ENCODE measurements around the gene CDC25B.

The CDC25B gene

DNA sequence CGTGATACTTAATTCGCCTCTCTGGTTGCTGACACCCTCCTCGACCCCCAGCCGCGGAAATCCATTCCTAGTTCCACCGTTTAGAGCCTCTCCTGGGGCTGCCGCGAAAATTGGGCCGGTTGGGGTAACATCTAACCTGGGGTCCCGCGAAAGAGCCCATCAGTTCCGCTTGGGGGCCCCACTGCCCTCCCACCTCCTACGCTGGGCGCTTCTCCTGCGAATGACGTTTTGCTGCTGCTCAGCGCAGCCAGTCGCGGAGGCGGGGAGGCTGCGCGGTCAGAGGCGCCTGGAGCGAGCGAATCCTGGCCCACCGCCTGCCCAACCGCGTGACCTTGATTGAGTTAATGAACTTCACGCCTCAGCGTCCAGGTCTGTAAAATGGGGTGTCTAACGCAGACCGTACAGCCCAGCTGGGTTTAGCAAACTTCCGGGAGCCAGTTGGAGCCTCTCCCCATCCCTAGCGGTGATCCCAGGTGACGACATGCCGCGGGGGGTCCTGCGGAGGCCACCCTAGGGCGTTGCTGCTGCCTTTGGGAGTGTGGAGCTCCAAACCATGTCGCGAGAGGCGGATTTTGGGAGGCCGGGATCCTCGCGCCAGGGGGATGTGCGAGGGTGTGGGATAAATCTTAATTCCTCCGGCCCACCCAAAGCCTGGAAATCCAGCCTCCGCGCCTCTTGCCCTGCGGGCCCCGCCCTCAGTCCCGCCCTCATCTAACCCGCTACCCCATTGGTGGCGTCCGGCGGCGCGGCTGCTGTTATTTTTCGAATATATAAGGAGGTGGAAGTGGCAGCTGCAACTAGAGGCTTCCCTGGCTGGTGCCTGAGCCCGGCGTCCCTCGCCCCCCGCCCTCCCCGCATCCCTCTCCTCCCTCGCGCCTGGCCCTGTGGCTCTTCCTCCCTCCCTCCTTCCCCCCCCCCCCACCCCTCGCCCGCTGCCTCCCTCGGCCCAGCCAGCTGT, at the start of gene CDC25B:
CDC25B (plus strand) TSS at position 800 of the 958 bp plus-strand sequence. CDS start 222 bp downstream, outside the sequence.
- peak; percentile 89 for DNase-seq

DNA sequence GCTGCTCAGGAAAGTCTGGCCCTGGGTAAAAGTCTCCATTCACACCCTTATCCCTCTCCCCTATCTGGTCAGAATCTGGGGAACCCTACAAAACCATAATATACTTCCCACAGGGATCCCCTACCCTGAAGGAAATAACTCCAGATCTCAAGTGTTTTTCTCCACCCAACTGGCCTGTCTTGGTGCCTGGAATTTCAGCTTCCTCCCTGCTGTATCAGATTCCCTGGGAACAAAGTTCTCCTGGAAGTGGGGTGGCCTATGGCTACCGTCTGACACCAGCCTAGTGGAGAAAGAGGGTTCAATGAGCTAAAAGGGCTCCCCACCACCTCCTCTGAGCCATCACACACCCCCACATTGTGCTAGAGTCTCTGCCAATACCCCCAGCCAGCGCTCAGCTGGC, 48.6 kb upstream of the CDC25B start:
- no peak for DNase-seq

DNA sequence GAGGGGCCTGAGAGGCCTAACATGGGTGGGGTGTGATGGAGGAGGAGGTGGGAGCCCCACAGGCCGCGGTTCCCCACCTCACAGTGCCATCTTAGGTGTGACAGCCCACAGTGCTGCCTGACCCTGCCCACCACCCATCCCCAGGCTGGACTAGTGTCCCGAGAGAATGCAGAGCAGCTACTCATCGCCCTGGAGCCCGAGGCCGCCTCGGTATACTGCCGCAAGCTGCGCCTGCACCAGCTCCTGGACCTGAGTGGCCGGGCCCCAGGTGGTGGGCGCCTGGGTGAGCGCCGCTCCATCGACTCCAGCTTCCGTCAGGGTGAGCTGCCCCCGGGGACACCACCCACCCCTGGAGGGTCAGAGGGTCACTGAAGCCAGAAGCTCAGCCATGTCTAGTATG, 48.0 kb upstream of the CDC25B start:
- no peak for DNase-seq

DNA sequence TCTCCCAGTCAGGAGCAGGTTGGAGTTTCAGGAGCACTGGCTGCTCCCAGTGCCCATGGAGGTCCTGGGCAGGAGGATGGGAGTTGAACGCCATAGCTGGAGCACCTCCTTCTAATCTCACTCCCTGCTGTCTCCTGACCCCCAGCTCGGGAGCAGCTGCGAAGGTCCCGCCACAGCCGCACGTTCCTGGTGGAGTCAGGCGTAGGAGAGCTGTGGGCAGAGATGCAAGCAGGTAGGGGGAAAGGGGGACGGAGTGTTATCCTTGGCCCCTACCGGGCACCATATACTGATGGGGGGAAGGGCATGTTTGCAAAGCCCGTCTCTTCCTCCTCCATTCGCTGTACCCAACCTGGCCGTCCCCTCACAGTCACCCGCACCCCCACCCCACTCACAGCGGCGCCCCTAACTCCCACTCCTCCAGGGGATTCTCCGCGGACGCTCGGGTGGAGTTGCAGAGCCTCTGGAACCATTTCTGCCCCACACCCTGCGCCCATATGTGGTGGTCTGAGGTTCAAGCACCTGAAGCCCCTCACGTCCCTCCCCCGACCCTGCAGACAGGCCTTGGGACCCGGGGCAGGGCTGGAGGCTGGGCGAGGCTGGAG, 46.9 kb upstream of the CDC25B start:
- DNase-seq: no peak

DNA sequence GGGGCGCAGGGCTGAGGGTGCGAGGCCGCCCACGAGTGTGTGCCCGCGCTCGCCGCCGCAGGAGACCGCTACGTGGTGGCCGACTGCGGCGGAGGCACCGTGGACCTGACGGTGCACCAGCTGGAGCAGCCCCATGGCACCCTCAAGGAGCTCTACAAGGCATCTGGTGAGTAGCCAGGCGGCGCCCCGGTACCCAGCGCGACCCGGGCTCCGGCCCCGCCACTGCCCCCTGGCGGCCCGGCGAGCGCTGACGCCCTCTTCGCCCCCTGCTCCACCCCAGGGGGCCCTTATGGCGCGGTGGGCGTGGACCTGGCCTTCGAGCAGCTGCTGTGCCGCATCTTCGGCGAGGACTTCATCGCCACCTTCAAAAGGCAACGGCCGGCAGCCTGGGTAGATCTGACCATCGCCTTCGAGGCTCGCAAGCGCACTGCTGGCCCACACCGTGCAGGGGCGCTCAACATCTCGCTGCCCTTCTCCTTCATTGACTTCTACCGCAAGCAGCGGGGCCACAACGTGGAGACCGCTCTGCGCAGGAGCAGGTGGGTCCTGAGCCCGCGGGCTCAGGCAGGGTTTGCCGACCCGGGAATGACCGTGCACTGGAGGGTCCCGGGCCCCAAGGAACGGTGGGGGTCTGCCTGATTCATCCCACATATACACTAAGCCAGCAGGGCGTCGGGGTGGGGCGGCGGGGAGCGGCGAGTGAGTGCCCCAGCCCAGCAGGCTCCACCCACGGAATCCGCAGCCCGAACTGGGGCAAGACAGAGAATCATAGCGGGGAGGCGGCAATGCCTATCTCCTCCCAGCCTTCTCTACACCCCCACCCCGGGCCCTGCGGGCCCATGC, 46.2 kb upstream of the CDC25B start:
- DNase-seq: no peak

DNA sequence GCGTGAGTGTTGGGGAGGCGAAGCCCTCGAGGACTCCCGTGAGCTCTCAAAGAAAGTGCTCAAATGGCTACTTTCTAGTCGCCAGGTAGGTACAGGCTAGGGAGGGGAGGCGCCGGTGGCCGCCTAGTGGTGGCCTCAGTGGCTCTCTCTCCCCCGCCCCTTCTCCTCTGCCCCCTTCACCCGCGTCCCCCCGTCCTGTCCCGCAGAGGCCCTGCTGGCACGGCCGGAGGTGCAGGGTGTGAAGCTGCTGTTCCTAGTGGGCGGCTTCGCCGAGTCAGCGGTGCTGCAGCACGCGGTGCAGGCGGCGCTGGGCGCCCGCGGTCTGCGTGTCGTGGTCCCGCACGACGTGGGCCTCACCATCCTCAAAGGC, 44.8 kb upstream of the CDC25B start:
- no peak for DNase-seq

DNA sequence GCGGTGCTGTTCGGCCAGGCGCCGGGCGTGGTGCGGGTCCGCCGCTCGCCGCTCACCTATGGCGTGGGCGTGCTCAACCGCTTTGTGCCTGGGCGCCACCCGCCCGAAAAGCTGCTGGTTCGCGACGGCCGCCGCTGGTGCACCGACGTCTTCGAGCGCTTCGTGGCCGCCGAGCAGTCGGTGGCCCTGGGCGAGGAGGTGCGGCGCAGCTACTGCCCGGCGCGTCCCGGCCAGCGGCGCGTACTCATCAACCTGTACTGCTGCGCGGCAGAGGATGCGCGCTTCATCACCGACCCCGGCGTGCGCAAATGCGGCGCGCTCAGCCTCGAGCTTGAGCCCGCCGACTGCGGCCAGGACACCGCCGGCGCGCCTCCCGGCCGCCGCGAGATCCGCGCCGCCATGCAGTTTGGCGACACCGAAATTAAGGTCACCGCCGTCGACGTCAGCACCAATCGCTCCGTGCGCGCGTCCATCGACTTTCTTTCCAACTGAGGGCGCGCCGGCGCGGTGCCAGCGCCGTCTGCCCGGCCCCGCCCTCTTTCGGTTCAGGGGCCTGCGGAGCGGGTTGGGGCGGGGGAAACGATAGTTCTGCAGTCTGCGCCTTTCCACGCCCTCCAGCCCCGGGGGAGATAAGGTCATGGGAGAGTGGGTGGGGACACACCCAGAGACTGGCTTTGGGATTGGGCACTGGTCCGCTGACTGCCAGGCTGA, 44.3 kb upstream of the CDC25B start:
- no peak for DNase-seq

DNA sequence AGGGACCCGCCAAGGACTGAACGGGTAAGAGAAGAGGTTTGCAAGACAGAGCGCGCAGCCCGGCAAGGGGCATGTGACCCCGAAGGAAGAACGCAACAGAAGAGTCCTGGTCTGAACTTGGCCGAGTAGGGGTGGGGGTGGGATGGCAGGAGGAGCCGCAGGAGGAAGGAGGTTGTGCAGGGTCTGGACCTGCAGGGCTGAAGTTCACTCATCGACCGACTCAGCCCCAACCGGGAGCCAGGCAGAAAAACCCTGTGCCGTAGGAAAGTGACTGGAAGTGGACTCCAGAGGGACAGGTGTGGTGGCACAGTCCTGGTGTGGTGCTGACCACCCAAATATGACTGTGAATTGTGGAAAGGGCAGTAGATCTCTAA, 43.7 kb upstream of the CDC25B start:
- DNase-seq: no peak

DNA sequence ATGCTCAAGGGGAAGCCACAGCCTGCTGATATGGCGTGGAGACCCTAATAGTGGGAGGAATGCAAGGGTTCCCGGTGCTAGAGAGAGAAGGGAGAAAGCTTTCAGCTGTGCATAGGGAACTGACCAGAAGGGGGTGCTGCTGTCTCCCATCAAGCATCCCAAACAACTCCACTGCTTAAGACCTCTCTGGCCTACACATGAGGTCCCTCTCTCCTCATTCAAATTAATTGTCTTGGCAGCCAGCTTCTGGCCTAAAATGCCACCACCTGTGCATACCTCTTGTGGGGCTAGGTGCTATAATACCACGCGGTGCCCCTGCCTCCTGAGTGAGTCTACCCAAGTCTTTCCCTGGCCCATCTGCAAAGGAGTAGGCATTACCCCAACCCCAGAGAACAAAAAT, 43.0 kb upstream of the CDC25B start:
- peak; percentile 57 for DNase-seq

DNA sequence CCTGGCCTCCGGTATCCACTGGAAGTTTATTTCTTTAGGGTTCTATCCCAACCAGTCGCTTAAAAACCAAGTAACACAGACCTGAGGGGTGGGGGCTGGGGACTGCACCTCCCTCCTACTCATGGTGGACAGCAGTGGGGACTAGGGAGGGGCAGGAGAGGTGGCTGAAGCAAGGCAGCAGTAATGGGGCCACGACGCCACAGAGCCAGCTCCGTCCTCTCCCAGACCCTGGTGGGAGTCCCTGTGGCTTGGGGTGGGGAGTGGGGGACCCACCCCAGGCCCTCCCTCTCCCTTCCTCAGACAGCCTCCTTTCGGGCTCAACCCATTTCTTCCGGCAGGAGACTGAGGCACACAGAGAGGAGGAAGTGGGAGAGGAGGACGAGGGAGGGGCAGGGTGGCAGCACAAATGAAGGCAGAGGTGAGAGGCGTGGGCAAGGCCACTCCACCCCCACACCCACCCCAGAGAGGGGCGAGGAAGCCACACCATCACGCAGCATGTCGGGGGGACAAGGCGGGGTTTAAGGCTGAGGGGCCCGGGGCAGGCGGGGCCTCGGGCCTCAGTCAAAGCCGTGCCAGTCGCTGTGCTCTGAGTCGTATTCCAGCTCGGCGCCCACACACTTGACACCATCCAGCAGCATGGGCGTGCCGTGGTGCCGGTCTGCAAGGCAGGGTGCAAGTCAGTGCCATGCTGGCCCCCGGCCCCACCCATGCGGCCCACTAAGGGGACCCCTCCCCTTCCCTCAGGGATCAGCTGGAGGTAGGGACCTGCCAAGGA, 42.4 kb upstream of the CDC25B start:
- no peak for DNase-seq

DNA sequence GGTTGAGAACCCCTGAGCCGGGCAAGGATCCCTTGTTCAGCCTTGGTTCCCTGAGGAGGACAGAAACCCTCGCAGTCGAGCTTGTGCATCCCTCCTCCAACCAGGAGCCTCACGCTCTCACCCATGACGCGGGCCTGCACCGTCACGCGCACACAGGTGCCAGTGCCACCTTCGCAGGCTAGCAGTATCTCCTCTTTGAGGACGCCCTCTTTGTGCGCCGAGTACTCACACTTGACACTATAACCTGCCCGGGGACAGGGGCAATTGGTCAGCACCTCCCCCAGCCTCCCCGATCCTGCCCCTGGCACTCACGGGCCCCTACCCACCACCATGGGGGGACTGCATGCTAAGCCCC, 41.9 kb upstream of the CDC25B start:
- no peak for DNase-seq

DNA sequence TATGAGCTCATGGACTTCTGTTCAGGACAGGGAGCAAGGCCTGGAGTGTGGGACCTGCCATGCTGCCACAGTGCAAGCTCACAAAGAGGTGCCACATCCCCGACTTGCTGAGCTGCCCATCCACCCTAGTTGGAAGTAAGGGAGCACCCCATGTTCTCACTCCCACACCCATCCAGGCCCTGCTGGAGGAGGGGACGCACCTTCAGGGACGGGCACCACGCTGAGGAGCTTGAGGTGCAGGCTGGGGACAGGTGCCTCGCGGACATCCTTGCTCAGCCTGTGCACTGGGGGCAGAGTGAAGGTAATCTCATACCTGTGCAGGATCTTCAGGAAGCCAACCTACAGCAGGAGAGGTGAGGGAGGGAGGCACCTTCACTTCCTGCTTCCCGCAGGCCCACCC, 40.8 kb upstream of the CDC25B start:
- DNase-seq: no peak

DNA sequence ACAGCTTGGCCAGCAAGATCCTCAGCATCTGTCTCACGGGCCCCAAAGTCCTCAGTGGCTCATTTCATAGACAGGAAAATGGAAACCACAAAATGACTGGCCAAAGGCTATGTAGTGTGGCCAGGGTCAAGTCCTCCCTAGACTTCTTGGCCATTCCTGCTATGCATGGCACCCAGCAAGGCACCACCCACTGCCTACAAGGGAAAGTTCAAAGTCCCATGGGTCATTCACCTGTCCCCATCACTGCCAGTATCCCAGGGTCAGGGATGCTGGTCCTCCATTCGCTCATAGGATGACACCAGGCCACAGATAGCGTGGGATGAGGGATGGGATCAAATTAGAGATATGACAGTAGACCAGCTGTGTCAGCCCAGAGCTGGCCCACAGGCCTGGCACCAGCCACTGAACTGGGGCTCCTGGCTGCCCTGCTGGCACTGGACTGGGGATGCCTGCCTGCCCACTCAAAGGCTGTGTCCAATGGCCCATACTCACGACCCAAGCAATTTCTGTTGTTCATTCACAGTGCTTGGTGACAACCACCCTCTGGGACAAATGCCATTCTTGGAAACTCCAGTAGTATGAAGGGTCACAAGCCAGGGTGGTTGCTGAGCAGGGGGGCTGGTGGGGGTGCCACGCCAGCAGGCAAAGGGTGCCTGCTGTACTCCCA, 40.2 kb upstream of the CDC25B start:
- DNase-seq: no peak

DNA sequence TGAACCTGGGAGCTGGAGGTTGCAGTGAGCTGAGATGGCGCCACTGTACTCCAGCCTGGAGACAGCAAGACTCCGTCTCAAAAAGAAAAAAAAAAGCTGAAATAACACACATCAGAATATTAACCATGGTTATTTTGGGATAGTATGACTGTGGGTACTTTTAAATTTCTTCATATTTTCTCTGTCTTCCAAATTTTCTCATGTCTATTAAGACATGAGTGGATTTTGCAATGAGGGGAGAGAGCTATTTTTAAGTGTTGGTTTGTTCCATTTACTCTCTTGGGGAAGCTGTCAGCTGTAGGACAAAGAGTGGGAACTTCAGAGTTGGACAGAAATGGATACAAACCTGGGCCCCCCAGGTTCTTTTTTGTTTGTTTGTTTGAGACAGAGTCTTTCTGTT, 38.8 kb upstream of the CDC25B start:
- DNase-seq: no peak

DNA sequence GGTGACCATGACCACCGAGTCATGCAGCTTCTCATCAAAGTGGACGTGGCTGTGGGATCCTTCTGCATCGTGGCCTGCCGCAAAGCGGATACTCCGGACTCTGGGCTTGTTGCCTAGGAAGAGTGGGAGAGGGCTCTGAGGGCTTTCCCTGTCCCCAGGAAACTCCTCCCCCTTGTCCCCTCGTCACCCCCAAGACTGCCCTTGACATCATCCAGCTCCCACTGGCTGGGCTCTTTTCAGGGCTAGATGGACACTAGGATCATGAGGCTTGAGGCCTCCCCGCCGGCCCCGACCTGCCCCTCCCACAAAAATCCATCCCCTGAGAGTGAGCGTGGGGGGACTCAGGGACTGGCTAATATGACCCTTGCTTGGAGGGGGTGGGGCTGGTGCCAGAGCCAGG, 37.5 kb upstream of the CDC25B start:
- DNase-seq: no peak

DNA sequence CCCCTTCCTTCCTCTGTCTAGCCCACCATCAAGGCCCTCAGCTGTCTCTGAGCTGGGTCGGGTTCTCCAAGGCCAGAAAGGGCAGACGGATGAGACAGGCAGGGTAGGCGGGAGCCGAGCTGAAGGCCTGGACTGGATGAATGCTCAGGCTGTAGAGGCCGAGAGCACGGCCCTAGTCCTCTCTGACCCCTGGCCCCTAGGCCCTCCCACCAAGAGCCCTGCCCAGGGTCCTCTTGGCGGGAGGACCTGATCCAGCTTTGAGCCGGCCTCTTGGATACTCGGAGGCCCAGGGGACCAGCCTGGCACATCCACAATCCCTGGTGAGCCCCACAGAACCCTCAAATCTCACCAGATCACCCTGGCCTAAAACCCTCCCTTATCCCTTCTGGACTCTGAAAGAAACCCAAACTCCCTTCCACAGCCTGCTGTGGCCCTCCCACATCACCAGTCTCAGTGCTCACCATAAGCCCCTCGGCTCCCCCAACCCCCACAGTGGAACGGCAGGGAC, 36.7 kb upstream of the CDC25B start:
- DNase-seq: no peak

DNA sequence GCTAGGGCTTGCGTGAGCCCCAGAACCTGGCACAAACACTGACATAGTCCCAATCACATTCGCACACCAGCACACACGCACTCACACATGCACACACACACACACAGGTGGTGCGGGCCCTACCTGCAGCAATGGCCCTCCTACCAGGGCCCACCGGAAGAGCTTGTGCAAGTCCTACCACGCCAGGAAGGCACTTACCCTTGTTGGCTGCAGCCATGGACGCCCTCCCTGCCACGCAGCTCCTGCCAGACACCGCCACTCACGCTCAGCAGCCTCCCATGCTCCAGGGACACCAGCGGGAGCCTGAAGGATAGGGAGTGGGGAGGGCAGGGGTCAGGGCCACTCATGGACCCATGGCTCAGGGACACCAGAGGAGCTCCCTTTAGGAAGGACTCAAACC, 36.2 kb upstream of the CDC25B start:
- DNase-seq: no peak

DNA sequence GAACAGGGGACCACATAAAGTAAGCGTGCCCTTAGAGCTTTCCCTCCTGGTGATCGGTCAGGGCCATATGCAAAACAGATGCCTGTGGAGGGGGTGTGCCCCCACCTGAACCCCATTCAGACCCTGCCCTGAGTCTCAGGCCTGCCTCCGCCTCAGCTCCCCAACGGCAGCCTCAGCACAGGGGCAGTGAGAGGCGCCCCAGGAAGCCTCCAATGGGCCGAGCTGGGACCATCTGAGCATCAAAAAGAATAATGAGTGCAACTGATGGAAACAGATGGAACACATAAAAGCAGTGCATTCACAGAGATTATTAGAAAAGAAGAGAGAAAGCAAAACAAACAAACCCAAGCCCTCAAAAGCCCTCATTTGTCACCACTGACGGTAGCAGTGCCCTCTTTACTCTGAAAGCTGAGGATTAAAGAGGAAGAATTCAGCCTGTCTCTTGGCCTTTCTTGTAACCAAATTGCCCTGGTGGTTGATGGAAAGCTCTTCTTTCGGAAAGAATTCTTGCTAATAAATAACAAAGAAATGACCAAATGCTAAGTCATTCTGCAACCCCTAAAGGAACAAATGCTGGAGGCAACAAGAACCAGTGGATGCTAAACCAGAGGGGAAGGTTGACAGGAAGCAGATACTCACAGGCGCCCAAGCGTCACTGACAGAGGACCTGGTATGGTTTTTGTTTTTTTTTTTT, 35.3 kb upstream of the CDC25B start:
- DNase-seq: no peak

DNA sequence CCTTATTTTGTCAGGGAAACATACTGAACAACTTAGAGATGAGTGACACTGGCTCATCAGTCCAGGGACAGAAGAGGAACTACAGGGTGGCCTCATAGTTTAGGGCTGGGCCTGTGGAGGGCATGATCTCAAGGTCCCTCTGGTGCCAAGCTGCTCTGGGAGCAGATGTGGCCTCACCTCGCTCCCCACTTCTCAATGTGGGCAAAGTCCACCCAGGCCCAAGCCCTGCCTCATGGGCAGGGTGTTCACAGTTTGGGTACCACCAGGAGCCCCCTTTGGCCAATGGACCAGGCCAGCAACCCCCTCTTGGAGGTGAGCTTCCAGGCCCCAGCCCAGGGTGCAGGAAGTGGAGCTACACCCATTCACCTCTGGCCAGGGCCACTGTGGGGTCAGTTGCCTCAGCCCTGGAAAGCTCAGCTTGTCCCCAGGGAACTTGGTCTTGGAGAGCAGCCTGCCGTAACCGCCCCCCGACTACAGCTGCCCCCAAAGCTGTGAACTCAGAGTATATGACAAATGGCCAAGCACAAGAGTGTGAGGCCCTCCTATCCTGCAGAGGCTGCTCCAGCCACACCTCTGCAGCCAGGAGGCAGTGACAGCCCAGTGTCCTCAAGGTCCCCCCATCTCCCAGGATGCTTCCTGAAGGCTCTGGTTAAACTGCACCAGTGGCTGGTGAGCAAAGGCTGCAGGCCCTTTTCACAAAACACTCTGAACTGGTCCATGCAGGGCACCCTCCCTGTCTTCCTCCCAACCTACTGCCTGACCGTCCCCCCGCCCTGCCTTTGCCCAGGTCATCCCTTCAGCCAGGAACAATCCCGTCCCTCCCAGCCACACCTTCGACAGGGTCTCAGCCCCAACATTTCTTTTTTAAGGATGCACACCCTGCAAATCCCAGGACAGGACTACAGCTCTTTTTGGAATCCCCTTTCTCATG, 32.2 kb upstream of the CDC25B start:
- DNase-seq: no peak

DNA sequence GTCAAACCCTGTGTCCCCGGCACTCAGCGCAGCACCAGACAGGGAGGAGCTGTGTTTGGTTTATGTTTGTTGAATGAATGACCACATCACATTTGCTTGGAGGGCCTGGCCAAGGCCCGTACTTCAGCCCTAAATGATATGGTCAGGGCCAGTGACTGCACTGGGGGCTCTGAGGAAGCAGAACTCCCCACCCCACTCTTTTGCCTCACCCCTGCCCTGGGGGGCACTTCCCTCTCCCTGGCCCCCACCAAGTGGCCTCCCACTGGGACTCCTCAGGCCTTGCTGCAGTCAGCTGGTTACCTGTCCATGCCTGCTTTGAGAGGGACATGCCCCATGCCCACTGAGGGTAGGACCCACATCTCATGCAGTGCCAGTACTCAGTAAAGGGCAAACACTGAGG, 31.5 kb upstream of the CDC25B start:
- no peak for DNase-seq

Data from fibroblast of upper back skin (primary cell).